ENCODE results near the gene PPFIBP2. TPM values are rescaled to one million over a fixed set of nuclear protein-coding genes. Genes with fewer than 3 reads are reported as not detected.

PPFIBP2 gene
- polyA plus RNA-seq, 4 donors, result 44.6 to 73.6 (median 48.5) TPM

GRCh38 chr11:7574491-7575130 lies 60.8 kb downstream of the PPFIBP2 start:
- DNase-seq (ENCODE audit: low read depth in 4 of 4, low spot score in 3 of 4), result no peak

- no peak for DNase-seq (ENCODE audit: low read depth in 4 of 4, low spot score in 3 of 4)
Measured at GRCh38 chr11:7575841-7576725, 62.3 kb downstream of the PPFIBP2 start.

GRCh38 chr11:7576726-7577290 lies 63.0 kb downstream of the PPFIBP2 start:
- no peak for DNase-seq (ENCODE audit: low read depth in 4 of 4, low spot score in 3 of 4)

GRCh38 chr11:7577291-7578190 lies 63.7 kb downstream of the PPFIBP2 start:
- no peak for DNase-seq (ENCODE audit: low read depth in 4 of 4, low spot score in 3 of 4)

GRCh38 chr11:7578276-7578955 lies 64.6 kb downstream of the PPFIBP2 start:
- DNase-seq (ENCODE audit: low read depth in 4 of 4, low spot score in 3 of 4), result no peak

GRCh38 chr11:7579361-7579791 lies 65.6 kb downstream of the PPFIBP2 start:
- no peak for DNase-seq (ENCODE audit: low read depth in 4 of 4, low spot score in 3 of 4)

- no peak for DNase-seq (ENCODE audit: low read depth in 4 of 4, low spot score in 3 of 4)
Measured at GRCh38 chr11:7581021-7581590, 67.3 kb downstream of the PPFIBP2 start.

GRCh38 chr11:7582338-7582985 lies 68.7 kb downstream of the PPFIBP2 start:
- DNase-seq (ENCODE audit: low read depth in 4 of 4, low spot score in 3 of 4), result no peak

- DNase-seq (ENCODE audit: low read depth in 4 of 4, low spot score in 3 of 4), result no peak
Measured at GRCh38 chr11:7583248-7583647, 69.4 kb downstream of the PPFIBP2 start.

GRCh38 chr11:7584910-7585309 lies 71.1 kb downstream of the PPFIBP2 start:
- no peak for DNase-seq (ENCODE audit: low read depth in 4 of 4, low spot score in 3 of 4)

- no peak for DNase-seq (ENCODE audit: low read depth in 4 of 4, low spot score in 3 of 4)
Measured at GRCh38 chr11:7585816-7586215, 72.0 kb downstream of the PPFIBP2 start.

GRCh38 chr11:7586376-7586775 lies 72.6 kb downstream of the PPFIBP2 start:
- DNase-seq (ENCODE audit: low read depth in 4 of 4, low spot score in 3 of 4), result no peak

GRCh38 chr11:7587712-7588111 lies 73.9 kb downstream of the PPFIBP2 start:
- no peak for DNase-seq (ENCODE audit: low read depth in 4 of 4, low spot score in 3 of 4)

- no peak for DNase-seq (ENCODE audit: low read depth in 4 of 4, low spot score in 3 of 4)
Measured at GRCh38 chr11:7589861-7590260, 76.1 kb downstream of the PPFIBP2 start.

GRCh38 chr11:7590529-7590928 lies 76.7 kb downstream of the PPFIBP2 start:
- DNase-seq (ENCODE audit: low read depth in 4 of 4, low spot score in 3 of 4), result no peak

GRCh38 chr11:7591107-7591894 lies 77.5 kb downstream of the PPFIBP2 start:
- DNase-seq (ENCODE audit: low read depth in 4 of 4, low spot score in 3 of 4), result no peak

- DNase-seq (ENCODE audit: low read depth in 4 of 4, low spot score in 3 of 4), result no peak
Measured at GRCh38 chr11:7591987-7592386, 78.2 kb downstream of the PPFIBP2 start.

- no peak for DNase-seq (ENCODE audit: low read depth in 4 of 4, low spot score in 3 of 4)
Measured at GRCh38 chr11:7592711-7593110, 78.9 kb downstream of the PPFIBP2 start.

All from right renal pelvis (tissue), 4 donors.